Adrenal gland (tissue), 12 donors: ENCODE data around the gene PMEPA1. TPM values are rescaled to one million over a fixed set of nuclear protein-coding genes. Genes with fewer than 3 reads are reported as not detected.

Experiments used
- DNase-seq, 7 donors: peaks; one replicate each; pipeline ENCODE4 v3.0.0-alpha.2; 2019 to 2020
- H3K27ac ChIP-seq, 5 donors: fragments of 200-600 bp; sonication (generic) in 4 of 5; 1 replicate in 3 of 5; 2 replicates in 2 of 5; pipeline versions ENCODE4 v1.5.1 to v1.8.0; 2016 to 2020; ENCODE audit warnings: mild to moderate bottlenecking in 1 of 5
- H3K27me3 ChIP-seq: fragments of 200-600 bp; 2 replicates; pipeline ENCODE4 v1.8.0; 2021
- H3K36me3 ChIP-seq, 2 donors: fragments of 200-600 bp; replicated peaks in 1 of 2; 1 replicate in 1 of 2; 2 replicates in 1 of 2; pipeline versions ENCODE4 v1.5.1 to v1.8.0; 2018 to 2022
- H3K4me1 ChIP-seq, 2 donors: fragments of 200-600 bp; replicated peaks in 1 of 2; 1 replicate in 1 of 2; 2 replicates in 1 of 2; pipeline versions ENCODE4 v1.5.1 to v1.8.0; 2018 to 2021
- H3K4me3 ChIP-seq, 4 donors: fragments of 200-600 bp; sonication (generic) in 3 of 4; one replicate each; pipeline ENCODE4 v1.5.1; 2016 to 2018
- H3K9me3 ChIP-seq, 3 donors: fragments of 200-600 bp; sonication (generic) in 1 of 3; replicated peaks in 1 of 3; 1 replicate in 2 of 3; 2 replicates in 1 of 3; pipeline versions ENCODE4 v1.5.1 to v1.8.0; 2016 to 2021
- CTCF ChIP-seq, 6 experiments: fragments of 450-650 bp in 4 of 6; fragments of 200-600 bp in 2 of 6; sonication (generic) in 1 of 6; IDR thresholded peaks; 1 replicate in 5 of 6; 2 replicates in 1 of 6; pipeline versions ENCODE4 v1.5.1 to v1.8.0; 2016 to 2021; ENCODE audit warnings: antibody characterized with exemption in 6 of 6, mild to moderate bottlenecking in 2 of 6, moderate library complexity in 1 of 6
- POLR2A ChIP-seq, 2 donors: fragments of 450-650 bp; IDR thresholded peaks; one replicate each; pipeline ENCODE4 v1.6.1; 2017; ENCODE audit warnings: antibody characterized with exemption in 2 of 2, mild to moderate bottlenecking in 2 of 2, moderate library complexity in 1 of 2
- WGBS, 4 donors: extraction: QIAGEN DNeasy Blood & Tissue Kit in 2 of 4; methylation state at CpG; one replicate each; pipeline versions ENCODE4 v1.1.5 to v1.1.7; 2013 to 2017; 5-methylcytosine and 5-hydroxymethylcytosine counted together
- intact Hi-C, 2 donors: fragments of 100-400 bp; cut with DNase I; formaldehyde crosslinking; loops; one replicate each; pipeline versions ENCODE4 v1.14.1 to v1.15.0; 2022 to 2023
- polyA plus RNA-seq, 3 donors: library from polyadenylated mRNA; stranded (reverse); fragments of 200-250 nt in 2 of 3; fragments of 350-450 nt in 1 of 3; fragmentation: Illumina TruSeq in 1 of 3; extraction: RNeasy Lipid Tissue Mini Kit (QIAGEN cat#74804) in 1 of 3; gene quantifications; one replicate each; pipeline ENCODE4 v1.2.3, GENCODE V29; 2013 to 2014
- total RNA-seq, 9 donors: library from RNA; depleted of rRNA in 4 of 9; stranded (reverse); fragments of >200 nt in 4 of 9; fragments of 120-200 nt in 1 of 9; fragmentation: NEBNext Ultra II Directional in 1 of 9; extraction: Animal tissue kit (Norgen Biotek cat#: 25700) in 1 of 9; gene quantifications; one replicate each; pipeline versions ENCODE4 v1.1.0 to v1.2.4, GENCODE V29; 2013 to 2023
- donor health status: healthy with polysubstance abuse.
- donor health status: Bipolar disorder and iron deficiency.
- donor health status: DM: yes; HTN: yes; CAD: no.
- donor health status: DM: no; HTN: no; CAD: no.
- donor health status: DM: no; HTN: no; CAD: no.
- donor health status: DM: yes; HTN: yes; CAD: no.

Gene PMEPA1
- total and polyA plus RNA-seq, 12 donors, result 1.2 to 36.0 (median 10.0) TPM

GRCh38 chr20:57724610-57725405, 15.0 kb upstream of the PMEPA1 start:
- TF ChIP-seq CTCF (IDR thresholded peaks at IDR 0.05) (no peak), POLR2A (IDR thresholded peaks at IDR 0.05) (no peak)
- H3K9me3 ChIP-seq, result no peaks in the 10 kb centered on the region
- intact Hi-C loops, result no loop called here
- H3K27ac ChIP-seq, result no peak overlapping the region
- H3K27me3 ChIP-seq, result no peaks in the 10 kb centered on the region
- no peaks in the 10 kb centered on the region for H3K36me3 ChIP-seq
- WGBS, 4 donors, result 79 to 90% (median 80%) methylated on average over 14 to 16 of the region's 16 CpGs
- DNase-seq, result no peak
- no peaks in the 10 kb centered on the region for H3K4me1 ChIP-seq
- no peak overlapping the region for H3K4me3 ChIP-seq

- WGBS, 4 donors, result 74 to 85% (median 76%) methylated on average over 7 of the region's 7 CpGs; no CpG with 5 or more reads in 1 of the 4 donors
- no peak overlapping the region for H3K4me3 ChIP-seq
- no peaks in the 10 kb centered on the region for H3K27me3 ChIP-seq
- H3K27ac ChIP-seq, result no peak overlapping the region
- intact Hi-C loops, result no loop called here
- peaks cover 0 to 2% of the 10 kb centered on the region in 2 donors for H3K4me1 ChIP-seq
- H3K36me3 ChIP-seq, result no peaks in the 10 kb centered on the region
- TF ChIP-seq POLR2A (IDR thresholded peaks at IDR 0.05), result no peak
- no peak for TF ChIP-seq CTCF (IDR thresholded peaks at IDR 0.05)
- H3K9me3 ChIP-seq, result no peaks in the 10 kb centered on the region
- no peak for DNase-seq
Observed at GRCh38 chr20:57723816-57724215, 14.0 kb upstream of the PMEPA1 start.

GRCh38 chr20:57719951-57720350, 10.1 kb upstream of the PMEPA1 start:
- Histone ChIP-seq H3K4me3 (no peak overlapping the region), H3K27ac (no peak overlapping the region), H3K9me3 (no peaks in the 10 kb centered on the region), H3K4me1 (peaks cover 0 to 5% of the 10 kb centered on the region in 2 donors), H3K27me3 (no peaks in the 10 kb centered on the region), H3K36me3 (no peaks in the 10 kb centered on the region)
- TF ChIP-seq POLR2A (IDR thresholded peaks at IDR 0.05), result no peak
- no peak for DNase-seq
- intact Hi-C loops, result no loop called here
- WGBS, 4 donors, result 60 to 78% (median 67%) methylated on average over 3 to 4 of the region's 4 CpGs

GRCh38 chr20:57718490-57719009, 8.7 kb upstream of the PMEPA1 start:
- peak overlapping the region in 1 of 4 donors; percentile 29 for H3K4me3 ChIP-seq
- 1 to 2% (median 1%) methylated on average over 14 to 31 of the region's 31 CpGs for WGBS, 4 donors
- DNase-seq, result peak; percentile 96 to 99 (median 98)
- intact Hi-C loops, result no loop called here
- no peaks in the 10 kb centered on the region for H3K27me3 ChIP-seq
- no peak overlapping the region for H3K27ac ChIP-seq
- H3K9me3 ChIP-seq, result no peaks in the 10 kb centered on the region
- TF ChIP-seq CTCF (IDR thresholded peaks at IDR 0.05), result no peak
- TF ChIP-seq POLR2A (IDR thresholded peaks at IDR 0.05), result no peak
- H3K36me3 ChIP-seq, result no peaks in the 10 kb centered on the region
- H3K4me1 ChIP-seq, result peaks cover 0 to 5% of the 10 kb centered on the region in 2 donors
